SIG-M5 (cell line): ENCODE results near the gene FLG2.

ENCODE experiments used
- DNase-seq: peaks from one replicate; lab custom pipeline; 2025; lab: John Stamatoyannopoulos, UW

Gene FLG2

GRCh38 chr1:152359906-152360305 lies at the start of gene FLG2:
Gene FLG2 (minus strand): TSS chr1:152360006. CDS start chr1:152358884, 1,122 bp downstream.
- no peak for DNase-seq

- no peak for DNase-seq
Observed at GRCh38 chr1:152408664-152409063, 48.9 kb upstream of the FLG2 start.

DNA sequence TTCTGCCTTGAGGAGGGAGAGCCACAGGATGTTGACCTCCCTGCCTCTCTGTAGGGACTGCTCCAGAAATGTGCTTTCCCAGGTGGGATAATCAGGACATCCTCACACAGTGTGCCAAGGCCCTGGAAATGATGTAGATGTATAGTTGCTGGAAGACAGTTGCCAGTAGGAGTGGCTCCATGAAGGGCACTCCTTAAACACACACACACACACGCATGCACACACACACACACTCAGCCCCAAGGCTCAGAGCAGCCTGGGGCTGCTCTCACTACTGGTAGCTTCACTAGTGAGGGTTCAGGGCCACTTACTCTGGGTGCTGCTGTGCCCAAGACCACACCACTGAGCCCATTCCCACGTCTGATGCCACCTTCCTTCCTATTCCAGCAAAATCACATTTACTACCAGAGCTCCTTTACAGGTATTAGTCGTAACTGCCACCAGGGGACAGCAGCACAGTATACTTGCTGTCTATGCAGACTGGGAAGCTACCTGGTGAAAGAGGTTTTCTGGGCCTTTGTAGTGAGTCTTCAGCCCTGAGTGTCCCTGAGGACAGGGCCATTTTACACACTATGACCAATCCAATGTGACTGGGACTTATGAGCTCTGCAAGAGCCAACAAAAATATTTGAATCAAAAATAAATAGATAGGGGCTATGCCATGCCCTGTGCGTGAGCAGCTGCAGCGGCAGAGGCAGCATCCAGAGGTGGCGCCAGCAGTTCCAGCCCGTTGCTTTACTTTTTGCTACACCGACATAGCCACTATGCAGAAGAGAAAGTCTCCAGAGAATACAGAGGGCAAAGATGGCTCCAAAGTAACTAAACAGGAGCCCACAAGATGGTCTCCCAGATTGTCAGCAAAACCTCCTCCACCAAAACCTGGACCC lies 39.2 kb upstream of the FLG2 start:
- DNase-seq: no peak

- DNase-seq: no peak
Observed at GRCh38 chr1:152397474-152397873, 37.7 kb upstream of the FLG2 start.

- no peak for DNase-seq
Observed at GRCh38 chr1:152394151-152394550, 34.3 kb upstream of the FLG2 start.

DNA sequence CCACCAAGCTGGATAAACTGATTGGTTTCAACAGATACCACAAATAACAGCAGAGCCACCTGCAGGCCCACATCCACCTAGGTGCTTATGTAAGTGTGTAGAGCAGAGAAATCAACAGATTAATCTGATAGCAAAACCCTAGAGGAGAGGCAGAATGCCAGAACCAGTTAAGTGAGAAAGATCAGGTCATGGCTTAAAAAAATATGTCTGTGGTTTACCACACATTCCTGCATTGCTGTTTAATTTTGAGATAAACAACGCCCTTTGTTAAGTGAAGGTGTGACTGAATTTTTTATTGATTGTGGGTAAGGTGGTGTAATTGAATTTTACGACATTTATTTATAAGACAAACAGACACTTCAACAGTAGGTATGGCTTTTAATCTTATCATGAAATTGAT lies 33.1 kb upstream of the FLG2 start:
- DNase-seq: no peak

DNA sequence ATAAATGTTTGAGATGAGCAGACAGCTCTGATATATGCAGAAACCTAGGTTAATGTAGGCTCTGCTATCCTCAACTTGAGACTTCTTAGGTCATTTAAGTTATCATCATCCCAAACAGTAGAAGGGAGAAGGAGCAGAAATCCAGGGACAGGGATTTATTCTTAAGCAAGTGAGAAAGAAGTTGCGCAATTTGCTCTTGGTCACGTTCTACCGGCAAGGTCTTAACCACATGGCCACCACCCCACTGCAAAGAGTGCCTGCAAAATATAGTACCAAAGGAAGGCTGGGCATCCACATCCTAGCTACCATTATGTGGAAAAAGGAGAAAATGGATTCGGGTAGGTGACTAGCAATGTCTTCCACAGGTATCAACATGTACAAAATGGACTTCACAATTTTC lies 29.1 kb upstream of the FLG2 start:
- no peak for DNase-seq

- DNase-seq: no peak
Observed at GRCh38 chr1:152386940-152387339, 27.1 kb upstream of the FLG2 start.

DNA sequence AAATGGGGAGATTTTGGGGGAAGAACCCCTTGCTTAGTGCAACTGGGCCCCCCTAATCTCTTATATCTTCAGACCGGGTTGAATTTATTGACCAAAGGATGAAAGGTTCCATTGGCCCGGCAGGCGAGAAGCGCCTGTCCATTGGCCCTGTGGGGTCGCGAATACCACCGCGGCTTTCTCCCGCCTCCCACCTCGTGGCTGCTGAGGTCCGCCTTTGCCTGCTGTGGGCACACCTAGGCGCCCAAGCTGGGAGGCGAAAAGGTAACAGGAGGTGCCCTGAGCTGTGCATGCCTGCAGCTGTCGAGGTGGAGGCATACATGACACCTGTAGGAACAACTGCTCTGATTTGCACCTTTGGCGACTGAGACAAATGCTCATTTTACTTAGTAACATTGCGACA lies 21.1 kb upstream of the FLG2 start:
- no peak for DNase-seq

- DNase-seq: no peak
Observed at GRCh38 chr1:152374451-152374850, 14.6 kb upstream of the FLG2 start.

DNA sequence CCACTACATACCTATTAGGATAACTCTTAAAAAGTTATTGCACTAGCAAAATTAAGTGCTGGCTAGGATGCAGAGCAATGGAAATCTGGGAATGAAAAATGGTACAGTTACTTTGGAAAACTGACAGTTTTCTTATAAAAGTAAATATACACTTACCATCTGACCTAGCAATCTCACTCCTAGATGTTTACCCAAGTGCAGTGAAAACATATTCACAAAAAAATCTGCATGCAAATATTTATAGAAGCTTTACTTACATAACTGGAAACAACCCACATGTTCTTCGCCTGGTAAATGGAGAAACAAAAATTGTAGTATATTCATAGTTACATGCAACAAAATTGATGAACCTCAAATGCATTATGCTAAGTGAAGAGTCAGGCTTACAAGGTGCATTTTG lies 12.9 kb upstream of the FLG2 start:
- no peak for DNase-seq

GRCh38 chr1:152367436-152367835 lies 7.6 kb upstream of the FLG2 start:
- no peak for DNase-seq

GRCh38 chr1:152356736-152357135 lies 3.1 kb downstream of the FLG2 start:
- no peak for DNase-seq

GRCh38 chr1:152349611-152350010 lies 10.2 kb downstream of the FLG2 start:
- no peak for DNase-seq

- no peak for DNase-seq
Observed at GRCh38 chr1:152348447-152348846, 11.4 kb downstream of the FLG2 start.

DNA sequence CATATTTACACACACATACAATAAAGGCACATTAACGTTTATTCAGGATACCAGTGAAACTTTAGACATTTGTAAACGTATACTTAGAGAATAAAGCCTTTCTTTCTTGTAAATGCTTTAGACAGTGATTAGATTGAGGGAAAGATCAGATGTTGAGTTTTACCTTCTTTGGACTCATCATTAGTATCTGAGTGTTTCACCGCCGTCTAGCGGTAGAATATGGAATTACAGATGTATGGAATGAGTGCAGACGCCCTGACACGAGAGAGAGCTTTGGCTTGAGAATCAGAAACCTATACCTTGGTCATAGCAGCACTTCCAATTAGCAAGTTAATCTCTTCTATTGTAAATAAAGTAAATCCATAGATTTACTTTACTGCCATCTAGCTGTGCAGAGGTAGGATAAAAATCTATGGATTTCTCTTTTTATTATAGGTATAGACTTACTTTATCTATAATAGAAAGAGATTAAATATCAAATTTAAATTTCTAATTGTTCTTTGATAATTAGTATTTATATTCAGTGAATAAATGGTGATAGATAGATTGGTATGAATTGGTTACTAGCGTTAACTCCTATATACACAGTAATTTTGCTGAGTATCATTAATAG lies 12.6 kb downstream of the FLG2 start:
- DNase-seq: no peak

- DNase-seq: no peak
Observed at GRCh38 chr1:152344438-152344837, 15.4 kb downstream of the FLG2 start.

GRCh38 chr1:152343006-152343405 lies 16.8 kb downstream of the FLG2 start:
- DNase-seq: no peak

DNA sequence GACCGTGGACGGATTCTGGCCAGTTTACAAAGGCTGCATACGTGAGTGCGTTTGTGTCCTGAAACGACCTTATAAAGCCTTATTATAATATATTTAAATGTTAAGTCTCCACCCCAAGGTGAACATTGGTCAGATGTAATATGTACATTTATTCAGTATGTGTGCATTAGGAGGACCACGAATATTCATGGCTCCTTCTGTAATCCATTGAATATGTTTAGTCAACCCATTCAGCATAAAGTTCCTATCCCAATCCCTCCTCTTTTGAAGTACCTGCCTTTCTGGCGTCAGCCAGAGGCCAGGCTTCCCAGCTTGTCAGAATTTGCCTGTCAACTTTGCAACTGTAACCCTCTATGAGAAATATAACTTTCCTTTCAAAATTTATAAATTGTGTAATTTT lies 24.4 kb downstream of the FLG2 start:
- DNase-seq: no peak

GRCh38 chr1:152328801-152329391 lies 30.9 kb downstream of the FLG2 start:
- no peak for DNase-seq

DNA sequence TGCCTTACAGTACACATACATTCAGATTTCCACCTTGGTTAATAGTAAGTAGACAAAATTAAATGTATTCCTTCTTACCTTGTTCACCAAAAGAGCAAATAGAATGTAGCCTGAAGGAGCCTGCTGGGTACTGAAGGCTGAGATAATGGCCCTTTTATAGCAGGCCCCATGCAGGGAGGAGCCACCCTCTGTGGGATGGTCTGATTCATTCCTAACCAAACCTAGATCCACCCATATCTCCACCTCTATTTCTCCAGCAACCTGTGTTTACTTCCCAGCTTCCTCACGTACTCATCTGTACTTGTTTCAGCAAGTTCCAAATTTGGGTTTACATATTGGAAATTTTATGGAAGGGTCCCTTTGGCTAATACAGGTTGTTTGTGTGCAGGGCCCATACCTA lies 34.7 kb downstream of the FLG2 start, which contains the start of gene FLG:
TSS of gene FLG (minus strand) at position 129 of the 400 bp plus-strand sequence. CDS start 9,783 bp downstream, outside the sequence.
- DNase-seq: no peak

- no peak for DNase-seq
Observed at GRCh38 chr1:152313970-152314369, 45.8 kb downstream of the FLG2 start.

DNA sequence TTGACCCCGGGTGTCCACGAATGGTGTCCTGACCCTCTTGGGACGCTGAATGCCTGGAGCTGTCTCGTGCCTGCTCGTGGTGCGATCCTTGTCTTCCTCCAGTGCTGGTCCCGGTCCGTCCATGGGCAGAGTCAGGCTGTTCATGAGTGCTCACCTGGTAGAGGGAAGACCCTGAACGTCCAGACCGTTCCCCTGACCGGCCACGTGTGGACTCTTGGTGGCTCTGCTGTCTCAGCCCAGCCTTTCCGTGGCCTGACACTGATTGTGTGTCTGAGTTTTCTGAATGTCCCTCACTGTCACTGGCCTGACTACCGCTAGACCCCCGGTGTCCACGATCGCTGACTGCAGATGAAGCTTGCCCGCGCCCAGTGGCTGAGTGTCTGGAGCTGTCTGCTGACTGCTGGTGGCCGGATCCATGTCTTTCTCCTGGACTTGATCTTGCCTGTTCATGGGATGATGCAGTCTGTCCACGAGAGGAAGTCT lies 46.4 kb downstream of the FLG2 start:
- DNase-seq: no peak
